GM12865 (cell line): ENCODE results near the gene APP.

ENCODE experiments used
- DNase-seq: peaks from one replicate; pipeline ENCODE4 v3.0.0; 2010; ENCODE audit warnings: low read depth
- H3K4me3 ChIP-seq: 2 replicates; pipeline ENCODE4 v1.5.1; 2011; ENCODE audit warnings: mild to moderate bottlenecking, low read depth, low read length, control low read depth
- CTCF ChIP-seq: IDR thresholded peaks from 2 replicates; pipeline ENCODE4 v1.5.1; 2011; ENCODE audit warnings: low read length, control low read depth, low read depth, inconsistent platforms; ENCODE audit not compliant: insufficient read depth; ENCODE audit errors: missing control alignments

Gene APP

DNA sequence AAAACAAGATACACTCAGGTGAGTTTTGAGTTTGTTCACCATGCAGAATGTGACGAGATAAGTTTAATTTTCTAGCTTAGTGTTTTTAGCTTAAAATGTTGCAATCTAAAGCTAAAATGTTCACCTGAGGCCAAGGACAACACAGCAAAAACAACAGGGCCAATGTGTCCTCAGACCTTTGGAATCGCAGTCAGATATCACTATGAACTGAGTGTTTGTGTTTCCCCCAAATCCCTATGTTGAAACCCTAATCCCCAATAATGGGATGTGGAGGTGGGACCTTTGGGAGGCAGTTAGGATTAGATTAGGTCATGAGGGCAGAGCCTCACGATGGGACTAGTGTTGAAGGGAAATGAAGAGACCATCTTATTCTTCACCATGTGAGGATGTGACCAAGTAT lies 291.4 kb downstream of the APP start:
- H3K4me3 ChIP-seq, result no peak overlapping the region
- no peak for DNase-seq
- no peak for TF ChIP-seq CTCF

GRCh38 chr21:25878344-25878743 lies 292.2 kb downstream of the APP start:
- no peak overlapping the region for H3K4me3 ChIP-seq
- DNase-seq, result no peak
- TF ChIP-seq CTCF, result no peak

GRCh38 chr21:25872271-25872670 lies 298.3 kb downstream of the APP start:
- no peak overlapping the region for H3K4me3 ChIP-seq
- no peak for DNase-seq
- TF ChIP-seq CTCF, result no peak

DNA sequence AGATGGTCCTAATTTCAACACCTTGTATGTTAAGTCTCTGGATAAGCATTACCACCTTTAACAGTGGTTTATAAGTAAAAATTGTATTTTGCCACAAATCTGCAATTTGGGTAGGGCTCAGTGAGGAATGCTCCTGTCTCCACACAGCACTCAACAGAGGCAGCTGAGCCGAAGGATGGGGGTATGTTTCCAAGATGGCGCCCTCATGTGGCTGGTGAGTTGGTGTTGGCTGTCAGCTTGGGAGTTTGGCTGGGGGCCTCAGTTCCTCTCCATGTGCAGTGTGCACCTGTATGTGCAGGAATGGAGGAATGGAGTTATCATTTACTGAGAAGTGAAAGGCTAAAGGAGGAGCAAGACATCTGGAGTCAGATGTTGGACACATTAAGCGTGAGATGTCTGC lies 299.0 kb downstream of the APP start:
- TF ChIP-seq CTCF, result peak; percentile 19
- no peak overlapping the region for H3K4me3 ChIP-seq
- DNase-seq, result peak; percentile 9

DNA sequence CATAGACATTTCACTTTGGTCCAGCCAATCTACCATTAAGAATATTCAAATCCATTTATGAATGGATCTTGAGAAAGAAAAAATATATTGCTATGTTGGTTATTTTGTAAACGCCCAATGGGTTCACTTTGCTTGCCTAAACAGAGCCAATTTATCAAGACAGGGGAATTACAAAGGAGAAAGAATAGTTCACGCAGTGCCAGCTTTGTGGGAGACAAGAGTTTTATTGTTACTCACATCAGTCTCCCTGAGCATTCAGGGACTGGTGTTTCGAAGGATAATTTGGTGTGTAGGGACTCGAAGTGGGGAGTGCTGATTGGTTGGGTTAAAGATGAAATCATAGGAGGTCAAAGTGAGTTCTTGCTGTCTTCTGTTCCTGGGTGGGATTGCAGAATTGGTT lies 300.5 kb downstream of the APP start:
- no peak for TF ChIP-seq CTCF
- H3K4me3 ChIP-seq, result no peak overlapping the region
- no peak for DNase-seq

GRCh38 chr21:25867061-25867460 lies 303.5 kb downstream of the APP start:
- TF ChIP-seq CTCF, result no peak
- no peak overlapping the region for H3K4me3 ChIP-seq
- no peak for DNase-seq

- no peak for TF ChIP-seq CTCF
- DNase-seq, result no peak
- H3K4me3 ChIP-seq, result no peak overlapping the region
Observed at GRCh38 chr21:25863747-25864146, 306.8 kb downstream of the APP start.
